ENCODE results near the gene MRPL38. TPM values are rescaled to one million over a fixed set of nuclear protein-coding genes. Genes with fewer than 3 reads are reported as not detected.

Gene MRPL38
- total RNA-seq, result 20.8 TPM

DNA sequence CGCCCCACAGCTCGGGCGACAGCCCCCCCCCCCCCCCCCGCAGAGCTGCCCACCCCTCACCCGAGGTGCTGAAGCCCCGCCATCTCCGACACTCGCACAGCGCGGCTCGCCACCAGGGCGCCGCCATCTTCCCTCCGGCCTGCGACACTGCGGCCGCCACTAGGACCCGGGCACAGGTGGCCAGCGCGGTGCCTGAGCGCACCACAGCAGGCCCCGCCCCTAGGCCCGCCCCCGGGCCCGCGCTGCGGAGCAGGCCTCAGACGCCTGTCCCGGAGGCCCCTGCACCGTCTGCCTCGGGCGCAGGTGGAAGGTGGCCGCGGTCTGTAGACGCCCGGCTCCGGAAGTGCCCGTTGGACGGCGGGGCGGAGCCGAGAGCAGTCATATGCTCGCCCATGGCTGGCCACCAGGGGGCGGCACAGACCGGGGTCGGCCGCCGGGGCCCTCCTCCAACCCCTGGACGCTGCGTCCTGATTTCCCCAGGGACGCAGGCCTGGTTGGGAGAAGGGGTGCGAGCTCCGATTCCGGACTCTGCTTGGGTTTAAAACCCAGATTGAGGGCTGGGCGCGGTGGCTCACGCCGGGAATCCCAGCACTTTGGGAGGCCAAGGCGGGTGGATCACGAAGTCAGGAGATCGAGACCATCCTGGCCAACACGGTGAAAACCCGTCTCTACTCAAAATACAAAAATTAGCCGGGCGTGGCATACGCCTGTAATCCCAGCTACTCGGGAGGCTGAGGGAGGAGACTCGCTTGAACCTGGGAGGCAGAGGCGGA, at the start of gene MRPL38:
TSS of gene MRPL38 (minus strand) at position 136 of the 773 bp plus-strand sequence. CDS start at position 127, 9 bp downstream.
- DNase-seq, result peak; percentile 67

GRCh38 chr17:75950855-75951554, 46.3 kb upstream of the MRPL38 start:
- no peak for DNase-seq

DNA sequence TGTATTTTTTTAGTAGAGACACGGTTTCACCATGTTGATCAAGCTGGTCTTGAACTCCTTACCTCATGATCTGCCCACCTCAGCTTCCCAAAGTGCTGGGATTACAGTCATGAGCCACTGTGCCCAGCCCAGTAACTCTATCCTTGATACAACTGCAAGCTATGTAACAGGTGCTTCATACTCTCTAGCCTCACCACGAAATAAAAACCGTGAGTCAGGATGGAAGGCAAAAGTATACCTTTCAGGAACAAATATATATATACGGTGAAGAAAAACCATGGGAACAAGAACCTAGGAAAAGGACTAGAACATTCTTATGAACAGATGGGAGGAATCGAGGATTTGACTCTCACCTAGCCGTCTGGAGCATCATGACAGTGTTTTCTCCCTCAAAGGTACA, 45.7 kb upstream of the MRPL38 start:
- no peak for DNase-seq

DNA sequence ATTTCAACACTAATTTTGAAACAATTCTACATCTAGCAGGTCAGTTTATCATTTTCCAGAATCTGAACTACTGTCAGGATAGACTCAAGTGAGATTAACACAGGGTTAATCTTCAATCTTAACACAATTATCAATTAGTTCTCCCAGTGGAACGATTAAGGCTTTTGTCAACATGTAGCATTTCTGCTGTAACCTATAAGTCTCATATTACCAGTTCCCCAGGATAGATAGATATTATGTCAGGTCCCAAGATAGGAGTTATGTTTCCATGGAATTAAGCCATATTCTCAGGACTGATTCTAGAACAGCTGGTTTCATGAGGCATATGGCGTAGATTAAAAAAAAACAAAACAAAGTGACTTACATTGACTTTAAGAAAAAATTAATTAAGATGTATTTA, 40.5 kb upstream of the MRPL38 start:
- DNase-seq, result no peak

DNA sequence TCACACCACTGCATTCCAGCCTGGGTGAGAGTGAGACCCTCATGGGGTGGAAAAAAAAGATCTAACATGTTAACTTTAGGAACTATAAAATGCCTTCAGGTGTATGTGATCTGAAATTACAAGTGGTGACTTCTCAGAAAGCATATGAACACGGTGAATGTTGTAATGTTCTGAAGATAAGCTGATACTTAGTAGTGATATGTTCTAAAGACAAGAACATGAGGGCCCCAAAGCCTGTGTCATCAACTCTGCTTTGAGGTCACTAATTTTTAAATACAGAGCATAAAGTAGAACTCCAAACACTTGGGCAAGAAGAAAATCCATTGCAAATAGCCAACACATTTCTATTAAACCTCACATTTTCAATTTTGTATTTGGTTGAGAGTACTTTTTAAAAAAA, 38.8 kb upstream of the MRPL38 start:
- DNase-seq, result no peak

- no peak for DNase-seq
These were observed 37.8 kb upstream of the MRPL38 start for GRCh38 chr17:75942473-75942872.

DNA sequence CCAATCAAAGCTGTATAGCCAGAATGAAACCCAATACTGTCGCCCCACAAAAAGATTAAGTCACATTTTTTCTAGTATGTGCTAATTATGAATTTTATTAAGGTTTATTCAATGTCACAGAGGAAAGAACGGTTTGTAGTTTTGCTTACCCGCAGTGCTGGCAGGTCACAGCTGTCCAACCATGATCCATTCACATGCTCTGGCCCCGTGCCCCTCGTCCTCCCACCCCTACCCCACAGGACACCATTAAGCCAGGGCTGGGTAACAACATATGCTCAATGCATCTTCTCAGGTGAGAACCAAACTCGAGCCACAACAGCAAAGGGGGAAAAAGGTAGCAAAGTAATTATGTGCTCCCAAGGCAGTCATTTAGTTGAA, 36.7 kb upstream of the MRPL38 start:
- DNase-seq, result no peak

DNA sequence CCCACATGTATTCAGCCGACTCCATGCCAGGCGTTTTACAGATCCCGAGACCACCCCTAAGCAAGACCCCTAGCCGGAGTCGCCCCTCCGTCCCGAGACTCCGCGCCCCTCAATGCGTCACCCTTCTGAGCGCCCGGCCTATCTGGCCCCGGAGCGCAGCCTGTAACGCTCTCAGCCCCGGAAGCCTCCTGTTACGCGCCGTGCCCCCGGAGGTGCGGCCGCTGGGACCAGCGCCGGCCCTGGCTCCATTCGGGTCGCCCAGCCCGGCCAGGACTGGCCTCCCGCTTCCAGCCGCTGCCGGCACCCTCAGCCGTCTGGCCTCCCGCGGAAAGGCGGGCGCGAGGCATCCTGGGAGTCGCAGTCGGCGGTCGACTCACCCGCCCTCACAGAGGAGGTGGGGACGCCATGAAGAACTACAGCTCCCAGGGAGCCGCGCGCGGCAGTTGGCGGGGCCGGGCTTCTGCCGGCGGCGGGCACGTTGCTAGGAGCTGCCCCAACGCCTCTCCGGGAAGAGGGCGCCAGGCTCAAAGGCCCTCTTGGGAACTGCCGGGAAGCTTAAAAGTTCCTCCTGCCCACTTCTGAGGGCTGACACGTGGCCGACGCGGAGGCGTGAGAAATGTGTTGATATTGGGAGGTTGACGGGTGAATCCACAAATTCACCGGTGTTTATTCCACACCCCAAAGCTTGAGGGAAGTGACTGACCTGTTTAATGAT, 36.2 kb upstream of the MRPL38 start, which contains the start of gene FBF1:
TSS of gene FBF1 (minus strand) at position 316 of the 715 bp plus-strand sequence. CDS start 2,893 bp downstream, outside the sequence.
- DNase-seq, result peak; percentile 80

GRCh38 chr17:75937652-75938051, 33.0 kb upstream of the MRPL38 start:
- DNase-seq, result no peak

DNA sequence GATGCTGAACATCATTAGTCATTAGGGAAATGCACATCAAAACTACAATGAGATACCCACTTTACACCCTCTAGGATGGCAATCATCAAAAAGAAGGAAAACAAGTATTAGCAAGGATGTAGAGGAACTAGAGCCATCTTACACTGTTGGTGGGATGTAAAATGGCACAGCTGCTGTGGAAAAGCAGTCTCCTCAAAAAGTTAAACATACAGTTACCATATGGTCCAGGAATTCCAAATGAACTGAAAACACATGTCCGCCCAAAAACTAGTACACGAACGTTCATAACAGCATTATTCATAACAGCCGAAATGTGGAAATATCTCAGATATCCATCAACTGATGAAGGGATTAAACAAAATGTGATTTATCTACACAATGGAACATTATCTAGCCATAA, 29.1 kb upstream of the MRPL38 start:
- DNase-seq, result peak; percentile 89

- no peak for DNase-seq
These were observed 28.2 kb upstream of the MRPL38 start for GRCh38 chr17:75932852-75933251.

GRCh38 chr17:75931062-75931461, 26.4 kb upstream of the MRPL38 start:
- DNase-seq, result no peak

GRCh38 chr17:75927286-75927922, 22.7 kb upstream of the MRPL38 start:
- DNase-seq, result no peak

DNA sequence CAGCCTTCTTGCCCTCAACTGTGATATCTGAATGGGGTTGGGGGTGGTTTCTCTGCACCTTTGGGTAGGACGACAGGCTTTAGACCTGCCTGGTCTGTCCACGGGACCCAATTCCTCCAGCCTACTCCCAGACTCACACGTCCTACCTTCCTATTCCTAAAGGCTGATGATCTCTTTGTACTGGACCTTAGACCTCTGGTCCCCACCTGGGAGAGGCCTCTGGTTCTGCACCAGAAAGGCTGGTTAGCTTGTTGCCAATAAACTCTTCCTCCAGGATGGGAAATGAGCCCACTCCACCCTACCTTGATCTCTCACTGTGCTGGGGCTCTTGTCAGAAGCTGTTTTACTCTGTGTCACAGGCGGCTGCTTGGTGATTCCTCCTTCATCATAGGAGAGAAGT, 21.8 kb upstream of the MRPL38 start:
- DNase-seq, result no peak

DNA sequence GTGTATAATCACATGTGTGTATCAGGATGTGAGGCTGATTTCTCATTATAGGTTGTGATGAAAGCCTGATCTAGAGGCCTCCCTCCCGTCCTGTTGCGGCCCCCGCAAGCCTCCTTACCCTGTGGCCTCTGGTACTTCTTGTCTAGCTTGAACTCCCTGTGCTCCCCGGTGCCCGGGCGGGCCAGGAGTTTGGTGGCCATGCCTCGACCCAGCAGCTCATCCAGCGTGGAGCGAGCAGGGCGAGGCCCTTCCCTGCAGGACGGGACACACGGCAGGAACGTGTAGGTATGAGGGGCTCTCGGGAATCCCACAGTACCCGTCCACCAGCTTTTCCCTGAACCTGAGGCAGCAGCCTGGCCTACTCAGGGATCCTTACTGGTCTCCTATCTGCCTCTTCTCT, 21.2 kb upstream of the MRPL38 start:
- no peak for DNase-seq

DNA sequence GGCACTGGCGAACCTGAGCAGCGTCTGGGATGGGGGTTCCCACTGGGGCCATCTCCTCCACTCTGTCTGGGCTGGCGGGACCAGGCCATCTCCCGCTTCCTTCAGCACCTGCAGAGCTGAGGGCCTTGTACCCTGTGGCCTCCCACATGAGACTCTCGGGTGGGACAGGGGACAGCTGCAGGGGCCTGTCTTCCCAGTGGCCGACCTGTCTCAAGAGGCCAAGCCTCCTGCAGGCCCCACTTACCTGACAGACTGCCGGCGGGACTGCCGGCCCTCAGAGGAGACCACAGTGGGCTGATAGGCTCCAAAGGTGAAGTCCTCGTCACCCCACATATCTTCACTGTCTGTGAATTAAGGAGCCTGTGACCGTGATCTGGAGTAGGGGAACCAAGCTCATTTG, 20.4 kb upstream of the MRPL38 start:
- DNase-seq, result no peak

- no peak for DNase-seq
These were observed 18.5 kb upstream of the MRPL38 start for GRCh38 chr17:75922963-75923874.

DNA sequence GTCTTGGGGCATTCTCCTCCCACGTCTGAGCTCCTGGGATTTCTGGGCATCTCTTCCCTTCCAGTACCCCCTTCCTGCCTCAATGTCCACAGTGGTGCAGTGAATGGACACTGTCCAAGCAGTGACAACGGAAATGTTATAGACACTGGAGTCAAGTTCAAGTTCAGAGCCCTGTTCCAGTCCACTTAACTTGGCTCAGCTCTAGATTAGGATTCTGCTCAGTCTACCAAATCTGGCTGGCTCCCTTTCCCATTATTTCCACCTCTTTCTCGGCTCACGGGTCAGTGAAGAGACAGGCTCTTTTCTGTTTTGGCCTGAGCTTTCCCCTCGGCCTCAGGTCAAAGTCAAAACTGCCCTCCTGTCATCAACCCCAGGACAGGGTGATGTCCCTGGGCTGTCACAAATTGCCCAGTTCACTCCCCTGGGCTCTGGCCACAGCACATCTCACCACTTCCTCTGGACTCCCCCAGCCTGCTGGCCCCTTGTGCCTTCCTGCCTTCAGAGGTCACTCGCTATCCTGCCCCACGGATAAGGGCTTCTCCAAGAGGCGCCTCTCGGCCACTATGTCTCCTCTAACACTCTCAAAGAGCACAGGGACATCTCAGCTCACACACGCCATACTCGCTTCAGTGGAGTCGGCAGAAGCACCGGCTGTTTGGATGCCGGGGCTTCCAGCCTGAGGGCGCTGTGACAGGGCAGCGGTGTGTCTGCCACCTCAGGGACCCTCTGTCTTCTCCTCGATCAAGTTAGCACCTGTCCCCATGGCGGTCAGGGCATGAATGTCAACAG, 17.7 kb upstream of the MRPL38 start:
- no peak for DNase-seq

- no peak for DNase-seq
These were observed 16.9 kb upstream of the MRPL38 start for GRCh38 chr17:75921596-75921995.

- DNase-seq, result no peak
These were observed 15.4 kb upstream of the MRPL38 start for GRCh38 chr17:75920045-75920560.
